Measurements from ENCODE around the gene ZBED4.

- TF ChIP-seq SP1 (IDR thresholded peaks at IDR 0.05) (no peak), SP1 (CRISPR knock-in tag; IDR thresholded peaks at IDR 0.05) (no peak), SIN3A (IDR thresholded peaks at IDR 0.05; ENCODE audit: borderline replicate concordance, low read depth, low read length) (no peak), FOXA3 (CRISPR knock-in tag; IDR thresholded peaks at IDR 0.05) (no peak), ZFP1 (CRISPR knock-in tag; IDR thresholded peaks at IDR 0.05) (no peak), PRDM10 (CRISPR knock-in tag; IDR thresholded peaks at IDR 0.05; ENCODE audit: low read depth) (no peak), FOXK1 (CRISPR knock-in tag; IDR thresholded peaks at IDR 0.05; ENCODE audit: borderline replicate concordance, low read depth) (no peak), PAF1 (CRISPR knock-in tag; IDR thresholded peaks at IDR 0.05) (no peak), MAX (IDR thresholded peaks at IDR 0.05) (no peak), HMGA1 (CRISPR knock-in tag; conservative IDR thresholded peaks at IDR 0.05) (no peak), EP300 (IDR thresholded peaks at IDR 0.05; ENCODE audit: low read depth in 2 of 2, low read length in 2 of 2) (no peak), EP300 (CRISPR knock-in tag; IDR thresholded peaks at IDR 0.05; ENCODE audit: borderline replicate concordance) (no peak), DNMT1 (CRISPR knock-in tag; IDR thresholded peaks at IDR 0.05) (no peak)
- TF ChIP-seq, protein P1, sequence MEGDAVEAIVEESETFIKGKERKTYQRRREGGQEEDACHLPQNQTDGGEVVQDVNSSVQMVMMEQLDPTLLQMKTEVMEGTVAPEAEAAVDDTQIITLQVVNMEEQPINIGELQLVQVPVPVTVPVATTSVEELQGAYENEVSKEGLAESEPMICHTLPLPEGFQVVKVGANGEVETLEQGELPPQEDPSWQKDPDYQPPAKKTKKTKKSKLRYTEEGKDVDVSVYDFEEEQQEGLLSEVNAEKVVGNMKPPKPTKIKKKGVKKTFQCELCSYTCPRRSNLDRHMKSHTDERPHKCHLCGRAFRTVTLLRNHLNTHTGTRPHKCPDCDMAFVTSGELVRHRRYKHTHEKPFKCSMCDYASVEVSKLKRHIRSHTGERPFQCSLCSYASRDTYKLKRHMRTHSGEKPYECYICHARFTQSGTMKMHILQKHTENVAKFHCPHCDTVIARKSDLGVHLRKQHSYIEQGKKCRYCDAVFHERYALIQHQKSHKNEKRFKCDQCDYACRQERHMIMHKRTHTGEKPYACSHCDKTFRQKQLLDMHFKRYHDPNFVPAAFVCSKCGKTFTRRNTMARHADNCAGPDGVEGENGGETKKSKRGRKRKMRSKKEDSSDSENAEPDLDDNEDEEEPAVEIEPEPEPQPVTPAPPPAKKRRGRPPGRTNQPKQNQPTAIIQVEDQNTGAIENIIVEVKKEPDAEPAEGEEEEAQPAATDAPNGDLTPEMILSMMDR (CRISPR knock-in tag; IDR thresholded peaks at IDR 0.05) = no peak
- TF ChIP-seq, protein P2, sequence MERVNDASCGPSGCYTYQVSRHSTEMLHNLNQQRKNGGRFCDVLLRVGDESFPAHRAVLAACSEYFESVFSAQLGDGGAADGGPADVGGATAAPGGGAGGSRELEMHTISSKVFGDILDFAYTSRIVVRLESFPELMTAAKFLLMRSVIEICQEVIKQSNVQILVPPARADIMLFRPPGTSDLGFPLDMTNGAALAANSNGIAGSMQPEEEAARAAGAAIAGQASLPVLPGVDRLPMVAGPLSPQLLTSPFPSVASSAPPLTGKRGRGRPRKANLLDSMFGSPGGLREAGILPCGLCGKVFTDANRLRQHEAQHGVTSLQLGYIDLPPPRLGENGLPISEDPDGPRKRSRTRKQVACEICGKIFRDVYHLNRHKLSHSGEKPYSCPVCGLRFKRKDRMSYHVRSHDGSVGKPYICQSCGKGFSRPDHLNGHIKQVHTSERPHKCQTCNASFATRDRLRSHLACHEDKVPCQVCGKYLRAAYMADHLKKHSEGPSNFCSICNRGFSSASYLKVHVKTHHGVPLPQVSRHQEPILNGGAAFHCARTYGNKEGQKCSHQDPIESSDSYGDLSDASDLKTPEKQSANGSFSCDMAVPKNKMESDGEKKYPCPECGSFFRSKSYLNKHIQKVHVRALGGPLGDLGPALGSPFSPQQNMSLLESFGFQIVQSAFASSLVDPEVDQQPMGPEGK (CRISPR knock-in tag; IDR thresholded peaks at IDR 0.05) = no peak
- TF ChIP-seq, protein P3, sequence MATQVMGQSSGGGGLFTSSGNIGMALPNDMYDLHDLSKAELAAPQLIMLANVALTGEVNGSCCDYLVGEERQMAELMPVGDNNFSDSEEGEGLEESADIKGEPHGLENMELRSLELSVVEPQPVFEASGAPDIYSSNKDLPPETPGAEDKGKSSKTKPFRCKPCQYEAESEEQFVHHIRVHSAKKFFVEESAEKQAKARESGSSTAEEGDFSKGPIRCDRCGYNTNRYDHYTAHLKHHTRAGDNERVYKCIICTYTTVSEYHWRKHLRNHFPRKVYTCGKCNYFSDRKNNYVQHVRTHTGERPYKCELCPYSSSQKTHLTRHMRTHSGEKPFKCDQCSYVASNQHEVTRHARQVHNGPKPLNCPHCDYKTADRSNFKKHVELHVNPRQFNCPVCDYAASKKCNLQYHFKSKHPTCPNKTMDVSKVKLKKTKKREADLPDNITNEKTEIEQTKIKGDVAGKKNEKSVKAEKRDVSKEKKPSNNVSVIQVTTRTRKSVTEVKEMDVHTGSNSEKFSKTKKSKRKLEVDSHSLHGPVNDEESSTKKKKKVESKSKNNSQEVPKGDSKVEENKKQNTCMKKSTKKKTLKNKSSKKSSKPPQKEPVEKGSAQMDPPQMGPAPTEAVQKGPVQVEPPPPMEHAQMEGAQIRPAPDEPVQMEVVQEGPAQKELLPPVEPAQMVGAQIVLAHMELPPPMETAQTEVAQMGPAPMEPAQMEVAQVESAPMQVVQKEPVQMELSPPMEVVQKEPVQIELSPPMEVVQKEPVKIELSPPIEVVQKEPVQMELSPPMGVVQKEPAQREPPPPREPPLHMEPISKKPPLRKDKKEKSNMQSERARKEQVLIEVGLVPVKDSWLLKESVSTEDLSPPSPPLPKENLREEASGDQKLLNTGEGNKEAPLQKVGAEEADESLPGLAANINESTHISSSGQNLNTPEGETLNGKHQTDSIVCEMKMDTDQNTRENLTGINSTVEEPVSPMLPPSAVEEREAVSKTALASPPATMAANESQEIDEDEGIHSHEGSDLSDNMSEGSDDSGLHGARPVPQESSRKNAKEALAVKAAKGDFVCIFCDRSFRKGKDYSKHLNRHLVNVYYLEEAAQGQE (IDR thresholded peaks at IDR 0.05; ENCODE audit: borderline replicate concordance in 1 of 2, low read depth in 1 of 2, low read length in 2 of 2) = no peak
Observed at GRCh38 chr22:49907807-49908206, 54.2 kb downstream of the ZBED4 start.

Data from HepG2 (cell line).